ENCODE measurements around the gene GRK1.
"Not testable (repeated sequence)": the region's sequence is repeated elsewhere in the genome, so short reads cannot be mapped to it uniquely, and the experiment has no call there.

The GRK1 gene

GRCh38 chr13:113745500-113746142 is 78.6 kb downstream of the GRK1 start:
- DNase-seq, result not testable (repeated sequence)

- DNase-seq, result no peak
These were observed 79.1 kb downstream of the GRK1 start for GRCh38 chr13:113746143-113746525.

- DNase-seq, result no peak
These were observed 79.7 kb downstream of the GRK1 start for GRCh38 chr13:113746671-113747070.

GRCh38 chr13:113747291-113747833 is 80.3 kb downstream of the GRK1 start:
- DNase-seq, result no peak

- no peak for DNase-seq
These were observed 81.3 kb downstream of the GRK1 start for GRCh38 chr13:113748101-113748861.

- no peak for DNase-seq
These were observed 81.9 kb downstream of the GRK1 start for GRCh38 chr13:113748862-113749451.

GRCh38 chr13:113749507-113749906 is 82.5 kb downstream of the GRK1 start:
- DNase-seq, result no peak

GRCh38 chr13:113749967-113750366 is 82.9 kb downstream of the GRK1 start:
- no peak for DNase-seq

- no peak for DNase-seq
These were observed 83.8 kb downstream of the GRK1 start for GRCh38 chr13:113750554-113751399.

- no peak for DNase-seq
These were observed 84.5 kb downstream of the GRK1 start for GRCh38 chr13:113751491-113751890.

- not testable (repeated sequence) for DNase-seq
These were observed 85.4 kb downstream of the GRK1 start for GRCh38 chr13:113752211-113752986.

- DNase-seq, result no peak
These were observed 86.2 kb downstream of the GRK1 start for GRCh38 chr13:113753171-113753570.

- no peak for DNase-seq
These were observed 87.2 kb downstream of the GRK1 start for GRCh38 chr13:113754242-113754641.

- DNase-seq, result no peak
These were observed 87.7 kb downstream of the GRK1 start for GRCh38 chr13:113754691-113755090.

- no peak for DNase-seq
These were observed 89.5 kb downstream of the GRK1 start for GRCh38 chr13:113756441-113757097.

GRCh38 chr13:113758651-113759524 is 91.9 kb downstream of the GRK1 start, which contains the start of gene TMEM255B:
Gene TMEM255B (plus strand): TSS chr13:113759226. CDS start chr13:113759270, 44 bp downstream.
- peak; percentile 69 for DNase-seq

- DNase-seq, result no peak
These were observed 92.6 kb downstream of the GRK1 start for GRCh38 chr13:113759525-113760137.

- no peak for DNase-seq
These were observed 94.1 kb downstream of the GRK1 start for GRCh38 chr13:113761136-113761535.

GRCh38 chr13:113762075-113762474 is 95.1 kb downstream of the GRK1 start:
- DNase-seq, result no peak

GRCh38 chr13:113762538-113762937 is 95.5 kb downstream of the GRK1 start:
- DNase-seq, result no peak

All from fibroblast of skin of scalp (primary cell).